K562 (cell line): ENCODE measurements around the gene ASB7. TPM values are rescaled to one million over a fixed set of nuclear protein-coding genes. Genes with fewer than 3 reads are reported as not detected.

Experiments used
- ATAC-seq: fragments of 200-7000 bp; cut with Tn5 transposase; 3 replicates; pipeline ENCODE4 v1.9.1; 2020; ENCODE audit warnings: moderate library complexity
- BruUV-seq: library from RNA; stranded (reverse); fragments of 400-500 nt; replicated peaks from 2 replicates; lab custom pipeline; 2021; lab: Mats Ljungman, UMichigan
- CTCF ChIA-PET: fragments of 300-600 bp; formaldehyde crosslinking; extraction: SDS; loops from one replicate; lab custom pipeline; 2021; ENCODE audit warnings: low intra/inter-chr PET ratio; lab: Yijun Ruan, JAX
- POLR2A ChIA-PET: fragments of 300-600, 350-650 bp; sonication (Branson Sonifier 250); formaldehyde crosslinking; extraction: SDS; loops from one replicate; lab custom pipeline; 2021; ENCODE audit warnings: antibody characterized with exemption, inconsistent platforms; lab: Yijun Ruan, JAX
- DNase-seq, 4 experiments: peaks; one replicate each; pipeline versions ENCODE4 v3.0.0 to v3.0.0-alpha.2; 2011 to 2018; ENCODE audit warnings: low spot score in 3 of 4, mixed read lengths in 3 of 4; ENCODE audit errors: extremely low read depth in 1 of 4
- FAIRE-seq: peaks from 2 replicates; lab custom pipeline; 2011; peaks lifted over from hg19 to GRCh38; lab: Jason Lieb, UNC
- H2AFZ ChIP-seq: 2 replicates; pipeline ENCODE4 v1.6.0; 2011; ENCODE audit warnings: low read depth, low read length, control low read depth, inconsistent platforms
- H3K27ac ChIP-seq: fragments of 200-600 bp; 3 replicates; pipeline ENCODE4 v1.8.0; 2011; ENCODE audit warnings: low read depth, mild to moderate bottlenecking, control low read depth, inconsistent platforms, low read length, moderate library complexity, mixed read lengths; ENCODE audit errors: extremely low read depth
- H3K27me3 ChIP-seq, 2 experiments: fragments of 300-600 bp in 1 of 2; 2 replicates in 1 of 2; 3 replicates in 1 of 2; pipeline versions ENCODE4 v1.6.0 to v1.8.0; 2011; ENCODE audit warnings: inconsistent platforms in 2 of 2, low read length in 2 of 2, mild to moderate bottlenecking in 1 of 2, mixed read lengths in 1 of 2, moderate library complexity in 1 of 2; ENCODE audit not compliant: control insufficient read depth in 2 of 2, insufficient read depth in 2 of 2
- H3K36me3 ChIP-seq: fragments of 300-600 bp; 3 replicates; pipeline ENCODE4 v1.8.0; 2011; ENCODE audit warnings: mild to moderate bottlenecking, low read length, inconsistent platforms; ENCODE audit not compliant: control insufficient read depth, insufficient read depth
- H3K4me1 ChIP-seq, 2 experiments: fragments of 200-600 bp in 1 of 2; replicated peaks in 1 of 2; 2 replicates in 1 of 2; 3 replicates in 1 of 2; pipeline versions ENCODE4 v1.5.1 to v1.8.0; 2011; ENCODE audit warnings: inconsistent platforms in 2 of 2, low read length in 2 of 2, mild to moderate bottlenecking in 1 of 2, mixed read lengths in 1 of 2, moderate library complexity in 1 of 2; ENCODE audit not compliant: control insufficient read depth in 2 of 2, insufficient read depth in 2 of 2
- H3K4me2 ChIP-seq: 2 replicates; pipeline ENCODE4 v1.6.1; 2011; ENCODE audit warnings: low read length, control low read depth, inconsistent platforms, mixed read lengths; ENCODE audit not compliant: insufficient read depth
- H3K4me3 ChIP-seq: fragments of 200-600 bp; sonication (generic), shearing (Covaris generic); 2 replicates; pipeline ENCODE4 v1.5.1; 2016; ENCODE audit warnings: control low read depth, inconsistent platforms
- H3K79me2 ChIP-seq: fragments of 200-600 bp; 3 replicates; pipeline ENCODE4 v1.8.0; 2011; ENCODE audit warnings: low read length, inconsistent platforms; ENCODE audit not compliant: control insufficient read depth, insufficient read depth
- H3K9ac ChIP-seq, 2 experiments: 2 replicates each; pipeline versions ENCODE4 v1.6.0 to v1.6.1; 2011; ENCODE audit warnings: low read depth in 2 of 2, low read length in 2 of 2, control low read depth in 1 of 2, inconsistent platforms in 1 of 2, mild to moderate bottlenecking in 1 of 2, mixed read lengths in 1 of 2; ENCODE audit not compliant: insufficient read depth in 1 of 2
- H3K9me1 ChIP-seq: one replicate; pipeline ENCODE4 v1.6.0; 2011; ENCODE audit warnings: inconsistent platforms, mild to moderate bottlenecking, low read length, moderate library complexity; ENCODE audit not compliant: control insufficient read depth, insufficient read depth
- H3K9me3 ChIP-seq: replicated peaks from 2 replicates; pipeline ENCODE4 v1.5.1; 2011; ENCODE audit warnings: low read depth, low read length, inconsistent platforms; ENCODE audit not compliant: control insufficient read depth, insufficient read depth
- H4K20me1 ChIP-seq: replicated peaks from 2 replicates; pipeline ENCODE4 v1.6.1; 2011; ENCODE audit warnings: low read length, inconsistent platforms, mixed read lengths; ENCODE audit not compliant: control insufficient read depth, insufficient read depth
- ILF3 ChIP-seq: fragments of 450-650 bp; IDR thresholded peaks from 2 replicates; pipeline ENCODE4 v1.6.1; 2018; ENCODE audit warnings: antibody characterized with exemption, mild to moderate bottlenecking, moderate library complexity, borderline replicate concordance
- SMAD4 ChIP-seq: fragments of 250-450 bp; sonication (Bioruptor Pico); conservative IDR thresholded peaks from 2 replicates; pipeline ENCODE4 v1.8.0; 2021; ENCODE audit warnings: inconsistent platforms, mild to moderate bottlenecking, moderate library complexity
- WGBS: fragments of 100-300 bp; shearing (Covaris generic); methylation state at CpG from one replicate; pipeline ENCODE4 v1.1.6; 2016; ENCODE audit warnings: low coverage, mixed read lengths; ENCODE audit not compliant: insufficient coverage; ENCODE audit errors: missing lambda C conversion rate; 5-methylcytosine and 5-hydroxymethylcytosine counted together
- in situ Hi-C: fragments of 300-500 bp; cut with MboI; formaldehyde crosslinking; loops from 4 replicates; pipeline ENCODE4 v1.15.0; 2018; ENCODE audit warnings: inconsistent platforms, mixed read lengths
- intact Hi-C: fragments of 100-400 bp; cut with micrococcal nuclease; formaldehyde crosslinking; loops from 2 replicates; pipeline ENCODE4 v1.14.2; 2022
- polyA plus RNA-seq, 8 experiments: library from polyadenylated mRNA; depleted of rRNA in 4 of 8; stranded (reverse) in 5 of 8; unstranded in 3 of 8; fragments of >200 nt; fragmentation: Nextera tagmentation in 2 of 8; fragmentation: Illumina TruSeq in 1 of 8; extraction: Ambion mirVana in 2 of 8; extraction: Trizol in 1 of 8; gene quantifications; 2 replicates each; pipeline versions ENCODE4 v1.2.1 to v1.2.3, GENCODE V29; 2011 to 2014; ENCODE audit warnings: inconsistent platforms in 1 of 8, missing spikeins in 1 of 8
- total RNA-seq, 7 experiments: library from RNA; depleted of rRNA in 6 of 7; stranded (reverse); fragments of >200 nt in 6 of 7; fragmentation: Illumina TruSeq in 2 of 7; extraction: Trizol in 2 of 7; gene quantifications; 2 replicates each; pipeline versions ENCODE4 v1.2.1 to v1.2.3, GENCODE V29; 2011 to 2021; ENCODE audit warnings: low replicate concordance in 1 of 7
- TF ChIP-seq, protein P1 (sequence below): fragments of 250-450 bp; sonication (Bioruptor Pico); IDR thresholded peaks from 2 replicates; pipeline ENCODE4 v1.8.0; 2022; ENCODE audit warnings: moderate library complexity, mild to moderate bottlenecking, inconsistent platforms
- TF ChIP-seq, protein P2 (sequence below): sonication (generic); formaldehyde crosslinking; IDR thresholded peaks from 2 replicates; pipeline ENCODE4 v1.5.0; 2020; ENCODE audit warnings: missing genetic modification reagents

Gene ASB7
- total and polyA plus RNA-seq, 9 of the 15 experiments (the other 6 are each of a cell fraction or from before 2014, with no cell fraction given), result 1.8 to 10.1 (median 6.8) TPM

DNA sequence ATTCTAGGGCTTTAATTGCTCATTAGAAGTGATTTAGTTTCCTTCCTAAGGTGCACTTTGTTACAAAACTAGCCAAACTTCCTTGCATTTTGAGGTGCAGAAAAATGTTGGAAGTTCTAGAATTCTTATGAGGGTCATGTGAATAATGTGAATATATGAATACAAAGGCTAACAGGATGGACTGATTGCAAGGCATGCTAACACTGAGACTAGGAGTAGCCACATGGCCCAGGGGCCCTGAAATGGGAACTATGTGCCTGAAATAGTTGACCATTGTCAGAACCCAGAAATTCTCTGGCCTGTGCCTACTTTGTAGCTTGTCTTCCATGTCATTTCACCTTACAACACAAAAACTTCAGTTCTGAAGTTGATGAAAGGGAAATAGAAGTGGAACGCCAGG is 10.8 kb downstream of the ASB7 start:
- Histone ChIP-seq H3K4me2 (no peak overlapping the region), H3K9me3 (no peaks in the 10 kb centered on the region), H3K9me1 (no peaks in the 10 kb centered on the region), H4K20me1 (no peaks in the 10 kb centered on the region), H3K4me1 (no peaks in the 10 kb centered on the region), H3K79me2 (no peaks in the 10 kb centered on the region), H3K27ac (no peak overlapping the region), H3K9ac (no peak overlapping the region), H3K4me3 (no peak overlapping the region), H3K36me3 (peaks cover 48% of the 10 kb centered on the region; the same call in 2 of the 3 replicates), H2AFZ (no peak overlapping the region), H3K27me3 (no peaks in the 10 kb centered on the region)
- POLR2A ChIA-PET, result interaction anchor here (0.6 to 1.0 kb wide), 2 partner anchors 9 to 759 kb away, joined by 3 to 4 read pairs; no protein-coding TSS in a partner anchor
- intact Hi-C loops, result no loop called here
- CTCF ChIA-PET, result no interaction called here
- in situ Hi-C loops, result no loop called here
- TF ChIP-seq, protein P1, sequence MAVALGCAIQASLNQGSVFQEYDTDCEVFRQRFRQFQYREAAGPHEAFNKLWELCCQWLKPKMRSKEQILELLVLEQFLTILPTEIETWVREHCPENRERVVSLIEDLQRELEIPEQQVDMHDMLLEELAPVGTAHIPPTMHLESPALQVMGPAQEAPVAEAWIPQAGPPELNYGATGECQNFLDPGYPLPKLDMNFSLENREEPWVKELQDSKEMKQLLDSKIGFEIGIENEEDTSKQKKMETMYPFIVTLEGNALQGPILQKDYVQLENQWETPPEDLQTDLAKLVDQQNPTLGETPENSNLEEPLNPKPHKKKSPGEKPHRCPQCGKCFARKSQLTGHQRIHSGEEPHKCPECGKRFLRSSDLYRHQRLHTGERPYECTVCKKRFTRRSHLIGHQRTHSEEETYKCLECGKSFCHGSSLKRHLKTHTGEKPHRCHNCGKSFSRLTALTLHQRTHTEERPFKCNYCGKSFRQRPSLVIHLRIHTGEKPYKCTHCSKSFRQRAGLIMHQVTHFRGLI (CRISPR knock-in tag), result no peak
- TF ChIP-seq, protein P2, sequence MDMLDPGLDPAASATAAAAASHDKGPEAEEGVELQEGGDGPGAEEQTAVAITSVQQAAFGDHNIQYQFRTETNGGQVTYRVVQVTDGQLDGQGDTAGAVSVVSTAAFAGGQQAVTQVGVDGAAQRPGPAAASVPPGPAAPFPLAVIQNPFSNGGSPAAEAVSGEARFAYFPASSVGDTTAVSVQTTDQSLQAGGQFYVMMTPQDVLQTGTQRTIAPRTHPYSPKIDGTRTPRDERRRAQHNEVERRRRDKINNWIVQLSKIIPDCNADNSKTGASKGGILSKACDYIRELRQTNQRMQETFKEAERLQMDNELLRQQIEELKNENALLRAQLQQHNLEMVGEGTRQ, result no peak
- no peak for TF ChIP-seq ILF3
- no peak for TF ChIP-seq SMAD4
- ATAC-seq (no peak), DNase-seq (no peak), FAIRE-seq (no peak)
- BruUV-seq, result no TSS peak
- 93% methylated on average over 1 of the region's 1 CpG for WGBS
